Heart left ventricle (tissue), 16 donors: ENCODE data around the gene PRDM10. TPM values are rescaled to one million over a fixed set of nuclear protein-coding genes. Genes with fewer than 3 reads are reported as not detected.

Experiments used
- ATAC-seq, 4 donors: fragments of 200-7000 bp; cut with Tn5 transposase; one replicate each; pipeline ENCODE4 v1.9.1; 2020 to 2022; ENCODE audit warnings: moderate library complexity in 4 of 4, mild to moderate bottlenecking in 3 of 4, moderate number of reproducible peaks in 1 of 4
- DNase-seq, 5 donors: peaks; one replicate each; pipeline ENCODE4 v3.0.0-alpha.2; 2020
- H3K27ac ChIP-seq, 12 donors: fragments of 200-600 bp; sonication (generic) in 4 of 12; one replicate each; pipeline versions ENCODE4 v1.5.0 to v1.8.0; 2016 to 2022; ENCODE audit warnings: mild to moderate bottlenecking in 2 of 12
- H3K27me3 ChIP-seq, 9 donors: fragments of 200-600 bp; sonication (generic) in 2 of 9; one replicate each; pipeline versions ENCODE4 v1.5.1 to v1.8.0; 2016 to 2022; ENCODE audit warnings: mild to moderate bottlenecking in 3 of 9
- H3K36me3 ChIP-seq, 9 donors: fragments of 200-600 bp; sonication (generic) in 2 of 9; one replicate each; pipeline versions ENCODE4 v1.5.0 to v1.8.0; 2018 to 2022; ENCODE audit warnings: mild to moderate bottlenecking in 2 of 9
- H3K4me1 ChIP-seq, 12 donors: fragments of 200-600 bp; sonication (generic) in 4 of 12; one replicate each; pipeline versions ENCODE4 v1.5.0 to v1.8.0; 2016 to 2022; ENCODE audit warnings: mild to moderate bottlenecking in 3 of 12
- H3K4me3 ChIP-seq, 12 donors: fragments of 200-600 bp; sonication (generic) in 4 of 12; one replicate each; pipeline versions ENCODE4 v1.5.0 to v1.8.0; 2017 to 2022; ENCODE audit warnings: mild to moderate bottlenecking in 9 of 12, moderate library complexity in 4 of 12
- H3K9me3 ChIP-seq, 12 donors: fragments of 200-600 bp; sonication (generic) in 4 of 12; one replicate each; pipeline versions ENCODE4 v1.5.0 to v1.8.0; 2016 to 2022; ENCODE audit warnings: mild to moderate bottlenecking in 1 of 12
- CTCF ChIP-seq, 12 donors: fragments of 200-600 bp; sonication (generic) in 4 of 12; IDR thresholded peaks; one replicate each; pipeline versions ENCODE4 v1.5.0 to v1.8.0; 2018 to 2022; ENCODE audit warnings: antibody characterized with exemption in 12 of 12, mild to moderate bottlenecking in 5 of 12
- POLR2A ChIP-seq, 2 donors: fragments of 450-650 bp; IDR thresholded peaks; one replicate each; pipeline ENCODE4 v1.6.1; 2017; ENCODE audit warnings: antibody characterized with exemption in 2 of 2, mild to moderate bottlenecking in 2 of 2, moderate library complexity in 2 of 2
- WGBS, 4 donors: extraction: QIAGEN DNeasy Blood & Tissue Kit in 2 of 4; methylation state at CpG; one replicate each; pipeline versions ENCODE4 v1.1.5 to v1.1.7; 2013 to 2018; 5-methylcytosine and 5-hydroxymethylcytosine counted together
- intact Hi-C, 10 donors: fragments of 100-400 bp; cut with DNase I; formaldehyde crosslinking; loops; one replicate each; pipeline versions ENCODE4 v1.11.1 to v1.14.2; 2022
- polyA plus RNA-seq, 2 donors: library from polyadenylated mRNA; stranded (reverse); fragments of 200-250 nt; gene quantifications; one replicate each; pipeline ENCODE4 v1.2.3, GENCODE V29; 2013
- total RNA-seq, 9 donors: library from RNA; depleted of rRNA in 2 of 9; stranded (reverse); fragments of >200 nt in 2 of 9; fragmentation: NEBNext Ultra II Directional in 3 of 9; extraction: Animal tissue kit (Norgen Biotek cat#: 25700) in 3 of 9; gene quantifications; one replicate each; pipeline versions ENCODE4 v1.1.0 to v1.2.4, GENCODE V29; 2016 to 2023
- donor health status: ischemic (EF 13 %, LVEDD 7.1; RV severe dilation, severe dysfunction).
- donor health status: healthy with polysubstance abuse.
- donor health status: DM: no; HTN: yes; CAD: no.
- donor health status: DM: no; HTN: no; CAD: no.
- donor health status: ischemic (EF 25% LVEDD 6.9; RV normal size, moderate dysfunction).
- donor health status: ischemic (EF 25% LVEDD 5.7; RV mildly dilated, moderate dysfunction).
- donor health status: healthy.
- donor health status: DM: yes; HTN: yes; CAD: no.
- donor health status: ischemic (EF 35%, LVEDD 5.7; RV mildly dilated, moderate dysfunction).
- donor health status: nonischemic (EF 11% LVEDD 7.7; RV severe dilation, severe dysfunction).
- donor health status: DM: yes; HTN: yes; CAD: no.
- donor health status: PGD.
- donor health status: ischemic (EF 29% LVEDD 5.4; RV normal size, mild dysfunction).
- donor health status: nonischemic (EF 23%, LVEDD 6.1; RV moderate dilation, normal function).

Gene PRDM10
- total and polyA plus RNA-seq, 11 donors = 1.6 to 6.8 (median 4.4) TPM

GRCh38 chr11:129995163-129995562 is 7.5 kb downstream of the PRDM10 start:
- ATAC-seq (no peak), DNase-seq (no peak)
- no peaks in the 10 kb centered on the region for H3K9me3 ChIP-seq
- H3K36me3 ChIP-seq = peaks cover 0 to 3% (median 0%) of the 10 kb centered on the region in 9 donors
- H3K27me3 ChIP-seq = no peaks in the 10 kb centered on the region
- no peak overlapping the region for H3K4me3 ChIP-seq
- no peak for TF ChIP-seq CTCF (IDR thresholded peaks at IDR 0.05)
- TF ChIP-seq POLR2A (IDR thresholded peaks at IDR 0.05) = no peak
- intact Hi-C loops = loop anchor here in 3 of 10 donors (10.0 kb wide), 3 partner anchors 60 to 140 kb away; no protein-coding TSS in a partner anchor
- peaks cover 0 to 27% (median 15%) of the 10 kb centered on the region in 12 donors for H3K4me1 ChIP-seq
- H3K27ac ChIP-seq = no peak overlapping the region
- WGBS, 4 donors = 95 to 99% (median 97%) methylated on average over 4 of the region's 4 CpGs

GRCh38 chr11:129992161-129992944 is 10.3 kb downstream of the PRDM10 start:
- H3K27me3 ChIP-seq = no peaks in the 10 kb centered on the region
- DNase-seq (no peak), ATAC-seq (peak in 3 of 4 donors; percentile 54 to 72 (median 57))
- TF ChIP-seq POLR2A (IDR thresholded peaks at IDR 0.05) (no peak), CTCF (IDR thresholded peaks at IDR 0.05) (peak in 7 of 12 donors; percentile 16 to 39 (median 33))
- peaks cover 0 to 25% (median 12%) of the 10 kb centered on the region in 12 donors for H3K4me1 ChIP-seq
- peaks cover 0 to 3% (median 0%) of the 10 kb centered on the region in 12 donors for H3K9me3 ChIP-seq
- peaks cover 0 to 3% (median 0%) of the 10 kb centered on the region in 9 donors for H3K36me3 ChIP-seq
- intact Hi-C loops = loop anchor here in 3 of 10 donors (10.0 kb wide), 3 partner anchors 58 to 142 kb away; no protein-coding TSS in a partner anchor
- WGBS, 4 donors = 28 to 37% (median 33%) methylated on average over 6 of the region's 6 CpGs
- no peak overlapping the region for H3K27ac ChIP-seq
- H3K4me3 ChIP-seq = no peak overlapping the region

- no peak overlapping the region for H3K4me3 ChIP-seq
- no peaks in the 10 kb centered on the region for H3K36me3 ChIP-seq
- H3K9me3 ChIP-seq = peaks cover 0 to 4% (median 0%) of the 10 kb centered on the region in 12 donors
- 62 to 75% (median 65%) methylated on average over 3 of the region's 3 CpGs for whole genome bisulfite sequencing, 4 donors
- H3K27me3 ChIP-seq = no peaks in the 10 kb centered on the region
- intact Hi-C loops = loop anchor here in 1 of 10 donors (5.0 kb wide), 1 partner anchor 138 kb away; no protein-coding TSS in a partner anchor
- H3K27ac ChIP-seq = no peak overlapping the region
- DNase-seq (no peak), ATAC-seq (no peak)
- peaks cover 0 to 10% (median 0%) of the 10 kb centered on the region in 12 donors for H3K4me1 ChIP-seq
- no peak for TF ChIP-seq POLR2A (IDR thresholded peaks at IDR 0.05)
- TF ChIP-seq CTCF (IDR thresholded peaks at IDR 0.05) = no peak
Observed at GRCh38 chr11:129989149-129989813, 13.4 kb downstream of the PRDM10 start.

- intact Hi-C loops = loop anchor here in 1 of 10 donors (5.0 kb wide), 1 partner anchor 139 kb away; no protein-coding TSS in a partner anchor
- Histone ChIP-seq H3K4me3 (no peak overlapping the region), H3K27ac (no peak overlapping the region), H3K27me3 (no peaks in the 10 kb centered on the region), H3K9me3 (peaks cover 0 to 4% (median 0%) of the 10 kb centered on the region in 12 donors), H3K4me1 (peaks cover 0 to 10% (median 0%) of the 10 kb centered on the region in 12 donors), H3K36me3 (no peaks in the 10 kb centered on the region)
- DNase-seq = no peak
- TF ChIP-seq CTCF (IDR thresholded peaks at IDR 0.05) (no peak), POLR2A (IDR thresholded peaks at IDR 0.05) (no peak)
- no peak for ATAC-seq
- WGBS, 4 donors = 98 to 99% (median 98%) methylated on average over 3 of the region's 3 CpGs
Observed at GRCh38 chr11:129987950-129988349, 14.7 kb downstream of the PRDM10 start.
